HG03439 (cell line): ENCODE data around the gene PSMB3.
"Not testable (repeated sequence)": the region's sequence is repeated elsewhere in the genome, so short reads cannot be mapped to it uniquely, and the experiment has no call there.

Experiments
- ATAC-seq: cut with Tn5 transposase; IDR thresholded peaks from one replicate; pipeline ENCODE4 v1.9.1; 2021; ENCODE audit warnings: mild to moderate bottlenecking, moderate library complexity; ENCODE audit not compliant: unreplicated experiment

The PSMB3 gene

GRCh38 chr17:38790148-38790707, 37.7 kb downstream of the PSMB3 start:
- ATAC-seq: not testable (repeated sequence)

GRCh38 chr17:38791162-38791561, 38.6 kb downstream of the PSMB3 start:
- no peak for ATAC-seq

GRCh38 chr17:38794221-38794620, 41.7 kb downstream of the PSMB3 start:
- ATAC-seq: no peak

GRCh38 chr17:38796451-38797157, 44.1 kb downstream of the PSMB3 start:
- no peak for ATAC-seq

GRCh38 chr17:38797158-38797490, 44.6 kb downstream of the PSMB3 start:
- ATAC-seq: no peak

GRCh38 chr17:38797828-38798227, 45.3 kb downstream of the PSMB3 start:
- ATAC-seq: no peak

- peak; percentile 13 for ATAC-seq
Measured at GRCh38 chr17:38798614-38799500, 46.3 kb downstream of the PSMB3 start.

GRCh38 chr17:38799501-38800236, 47.1 kb downstream of the PSMB3 start, which contains the start of gene PIP4K2B:
TSS of gene PIP4K2B (minus strand) at chr17:38799556. CDS start at chr17:38799424, 132 bp downstream.
- ATAC-seq: peak; percentile 87

GRCh38 chr17:38800237-38800760, 47.8 kb downstream of the PSMB3 start:
- ATAC-seq: no peak

- ATAC-seq: no peak
Measured at GRCh38 chr17:38809828-38810227, 57.3 kb downstream of the PSMB3 start.
